RWPE2 (cell line): Measurements from ENCODE around the gene HMCES.
A peak's percentile ranks its signal among the peaks of the same experiment; 100 is the strongest.

Experiments used
- ATAC-seq: fragments of 200-7000 bp; cut with Tn5 transposase; 3 replicates; pipeline ENCODE4 v1.9.1; 2021; ENCODE audit warnings: low read depth
- DNase-seq: peaks from one replicate; pipeline ENCODE4 v3.0.0-alpha.2; 2020; ENCODE audit warnings: low spot score
- H3K27ac ChIP-seq: fragments of 450-650 bp; 2 replicates; pipeline ENCODE4 v1.5.1; 2017; ENCODE audit warnings: mild to moderate bottlenecking; ENCODE audit not compliant: poor library complexity, severe bottlenecking
- H3K27me3 ChIP-seq: fragments of 250-450 bp; sonication (Bioruptor Pico); 2 replicates; pipeline ENCODE4 v1.5.1; 2021; ENCODE audit warnings: mild to moderate bottlenecking, moderate library complexity; ENCODE audit not compliant: insufficient read depth, poor library complexity, severe bottlenecking
- H3K36me3 ChIP-seq: fragments of 250-450 bp; sonication (Bioruptor Pico); 2 replicates; pipeline ENCODE4 v1.5.1; 2020; ENCODE audit warnings: low read depth, mild to moderate bottlenecking, moderate library complexity
- H3K4me1 ChIP-seq: fragments of 250-450 bp; sonication (Bioruptor Pico); 2 replicates; pipeline ENCODE4 v1.5.1; 2021; ENCODE audit warnings: mild to moderate bottlenecking, moderate library complexity; ENCODE audit not compliant: insufficient read depth, poor library complexity, severe bottlenecking
- H3K4me3 ChIP-seq: fragments of 250-450 bp; sonication (Bioruptor Pico); 2 replicates; pipeline ENCODE4 v1.5.1; 2021; ENCODE audit warnings: mild to moderate bottlenecking, moderate library complexity; ENCODE audit not compliant: severe bottlenecking
- H3K9me3 ChIP-seq: fragments of 250-450 bp; sonication (Bioruptor Pico); 2 replicates; pipeline ENCODE4 v1.5.1; 2021; ENCODE audit warnings: mild to moderate bottlenecking, moderate library complexity; ENCODE audit not compliant: severe bottlenecking
- TF ChIP-seq, protein P1 (sequence below): fragments of 450-650 bp; IDR thresholded peaks from one replicate; pipeline ENCODE4 v1.5.1; 2017; ENCODE audit warnings: mild to moderate bottlenecking, moderate library complexity; ENCODE audit not compliant: poor library complexity, severe bottlenecking

Gene HMCES

DNA sequence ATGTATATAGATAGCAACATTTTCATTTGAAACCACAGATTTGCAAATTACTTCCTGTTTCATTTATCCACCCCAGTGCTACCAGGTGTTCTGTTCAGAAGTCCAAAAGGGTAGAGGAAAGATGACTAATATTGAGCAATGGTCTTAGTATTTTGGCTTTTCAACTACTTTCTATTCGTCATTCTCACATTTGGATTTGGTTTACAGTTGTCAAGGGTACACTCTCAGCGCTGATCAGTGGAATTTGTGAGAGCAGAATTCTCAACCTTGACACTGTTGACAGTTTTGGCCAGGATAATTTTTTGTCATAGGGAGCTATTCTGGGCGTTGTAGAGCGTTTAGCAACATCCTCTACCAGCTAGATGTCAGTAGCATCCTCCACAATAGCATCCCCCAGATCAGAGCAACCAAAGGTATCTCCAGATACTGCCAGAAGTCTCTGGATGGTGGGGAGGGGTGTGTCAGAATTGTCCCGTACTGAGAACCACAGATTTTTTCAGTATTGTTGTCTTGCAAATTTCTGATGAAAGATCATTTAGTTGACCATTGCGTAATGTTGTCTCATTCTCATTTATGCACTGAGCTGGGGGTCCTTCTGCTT, 4.2 kb downstream of the HMCES start:
- H3K27ac ChIP-seq, result peak overlapping the region; percentile 77
- H3K27me3 ChIP-seq, result no peaks in the 10 kb centered on the region
- H3K4me1 ChIP-seq, result peaks cover 25% of the 10 kb centered on the region
- H3K36me3 ChIP-seq, result peaks cover 57% of the 10 kb centered on the region
- no peak overlapping the region for H3K4me3 ChIP-seq
- ATAC-seq, result peak; percentile 6; the same call in 1 of the 3 replicates
- DNase-seq, result no peak
- TF ChIP-seq, protein P1, sequence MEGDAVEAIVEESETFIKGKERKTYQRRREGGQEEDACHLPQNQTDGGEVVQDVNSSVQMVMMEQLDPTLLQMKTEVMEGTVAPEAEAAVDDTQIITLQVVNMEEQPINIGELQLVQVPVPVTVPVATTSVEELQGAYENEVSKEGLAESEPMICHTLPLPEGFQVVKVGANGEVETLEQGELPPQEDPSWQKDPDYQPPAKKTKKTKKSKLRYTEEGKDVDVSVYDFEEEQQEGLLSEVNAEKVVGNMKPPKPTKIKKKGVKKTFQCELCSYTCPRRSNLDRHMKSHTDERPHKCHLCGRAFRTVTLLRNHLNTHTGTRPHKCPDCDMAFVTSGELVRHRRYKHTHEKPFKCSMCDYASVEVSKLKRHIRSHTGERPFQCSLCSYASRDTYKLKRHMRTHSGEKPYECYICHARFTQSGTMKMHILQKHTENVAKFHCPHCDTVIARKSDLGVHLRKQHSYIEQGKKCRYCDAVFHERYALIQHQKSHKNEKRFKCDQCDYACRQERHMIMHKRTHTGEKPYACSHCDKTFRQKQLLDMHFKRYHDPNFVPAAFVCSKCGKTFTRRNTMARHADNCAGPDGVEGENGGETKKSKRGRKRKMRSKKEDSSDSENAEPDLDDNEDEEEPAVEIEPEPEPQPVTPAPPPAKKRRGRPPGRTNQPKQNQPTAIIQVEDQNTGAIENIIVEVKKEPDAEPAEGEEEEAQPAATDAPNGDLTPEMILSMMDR, result no peak
- H3K9me3 ChIP-seq, result no peaks in the 10 kb centered on the region

- Histone ChIP-seq H3K9me3 (no peaks in the 10 kb centered on the region), H3K4me3 (no peak overlapping the region), H3K27ac (no peak overlapping the region), H3K4me1 (peaks cover 16% of the 10 kb centered on the region), H3K27me3 (no peaks in the 10 kb centered on the region), H3K36me3 (peaks cover 72% of the 10 kb centered on the region)
- TF ChIP-seq, protein P1, result no peak
- no peak for DNase-seq
- no peak for ATAC-seq
Observed at GRCh38 chr3:129286081-129286480, 7.4 kb downstream of the HMCES start.

DNA sequence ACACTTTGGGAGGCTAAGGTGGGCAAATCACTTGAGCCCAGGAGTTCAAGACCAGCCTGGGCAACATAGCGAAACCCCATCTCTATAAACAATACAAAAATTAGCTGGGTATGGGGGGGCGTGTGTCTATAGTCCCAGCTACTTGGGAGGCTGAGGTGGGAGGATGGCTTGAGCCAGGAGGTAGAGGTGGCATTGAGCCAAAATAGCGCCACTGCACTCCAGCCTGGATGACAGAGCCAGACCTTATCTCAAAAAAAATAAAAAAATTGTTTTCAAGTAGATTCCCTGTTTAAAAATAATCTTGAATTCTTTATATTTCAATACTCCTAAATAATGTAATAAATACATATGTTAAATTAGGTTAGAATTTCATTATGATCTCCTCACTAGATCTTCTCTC, 9.8 kb downstream of the HMCES start:
- ATAC-seq (no peak), DNase-seq (no peak)
- H3K27me3 ChIP-seq, result no peaks in the 10 kb centered on the region
- H3K36me3 ChIP-seq, result peaks cover 85% of the 10 kb centered on the region
- no peaks in the 10 kb centered on the region for H3K9me3 ChIP-seq
- no peak overlapping the region for H3K27ac ChIP-seq
- H3K4me1 ChIP-seq, result no peaks in the 10 kb centered on the region
- no peak overlapping the region for H3K4me3 ChIP-seq
- TF ChIP-seq, protein P1, result no peak

- H3K4me1 ChIP-seq, result no peaks in the 10 kb centered on the region
- H3K27me3 ChIP-seq, result no peaks in the 10 kb centered on the region
- H3K4me3 ChIP-seq, result no peak overlapping the region
- H3K36me3 ChIP-seq, result peaks cover 86% of the 10 kb centered on the region
- DNase-seq (no peak), ATAC-seq (peak; percentile 31; the same call in 1 of the 3 replicates)
- H3K27ac ChIP-seq, result no peak overlapping the region
- TF ChIP-seq, protein P1, result no peak
- H3K9me3 ChIP-seq, result no peaks in the 10 kb centered on the region
Observed at GRCh38 chr3:129289201-129289921, 10.7 kb downstream of the HMCES start.
